ENCODE results near the gene MINDY4. TPM values are rescaled to one million over a fixed set of nuclear protein-coding genes. Genes with fewer than 3 reads are reported as not detected.

Gene MINDY4
- total and polyA plus RNA-seq, 2 of the 8 experiments (the other 6 are each of a cell fraction or from before 2014, with no cell fraction given): 1.3 to 3.6 TPM

DNA sequence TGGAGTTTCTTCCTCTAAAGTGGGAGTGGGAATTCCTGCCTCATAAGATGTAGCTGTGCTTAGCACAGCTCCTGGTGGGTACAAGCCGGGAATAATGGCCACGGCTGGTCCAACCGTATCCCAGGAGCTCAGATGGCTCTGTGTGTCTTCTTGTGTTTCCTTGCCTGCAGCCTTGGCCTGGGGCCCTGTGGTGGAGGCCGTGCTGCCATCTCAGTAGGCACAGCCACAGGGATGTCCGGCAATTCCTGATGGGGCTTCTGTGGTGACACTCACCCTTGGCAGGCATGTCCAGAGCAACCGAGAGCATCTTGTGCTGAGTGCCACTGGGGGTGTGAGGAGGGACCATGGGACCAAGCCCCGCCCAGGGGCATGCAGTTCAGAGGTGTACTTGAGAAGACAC lies 90.4 kb downstream of the MINDY4 start:
- FAIRE-seq: no peak
- H3K4me2 ChIP-seq (ENCODE audit: insufficient read depth in 1 of 2, low read depth in 2 of 2, low read length in 2 of 2): no peak overlapping the region
- no peak overlapping the region for H2BK5ac ChIP-seq (ENCODE audit: low read depth, low read length)
- no peak overlapping the region for H2BK15ac ChIP-seq (ENCODE audit: low read length)
- H3K9ac ChIP-seq (replicated peaks in 1 of 4; ENCODE audit: extremely low read depth in 1 of 4, low read depth in 3 of 4, low read length in 3 of 4): no peak overlapping the region
- H3K56ac ChIP-seq (replicated peaks; ENCODE audit: insufficient read length, low read depth, low read length): no peak overlapping the region
- no peak for DNase-seq (ENCODE audit: low read depth in 1 of 2, low spot score in 2 of 2)
- no peaks in the 10 kb centered on the region for H4K20me1 ChIP-seq (replicated peaks in 1 of 2; ENCODE audit: control insufficient read depth in 1 of 2, insufficient read depth in 2 of 2, low read length in 2 of 2)
- CTCF ChIA-PET (ENCODE audit: partially characterized antibody): interaction anchor here (0.6 to 2.2 kb wide), 9 partner anchors 9 to 107 kb away, joined by 3 to 5 read pairs (median 3); no protein-coding TSS in a partner anchor
- H3K14ac ChIP-seq (ENCODE audit: insufficient read length): no peak overlapping the region
- H2BK12ac ChIP-seq (ENCODE audit: low read depth, low read length): no peak overlapping the region
- H3K4me1 ChIP-seq (replicated peaks in 1 of 4; ENCODE audit: control insufficient read depth in 3 of 4, insufficient read depth in 4 of 4, low read length in 3 of 4): no peaks in the 10 kb centered on the region
- H3K79me2 ChIP-seq (ENCODE audit: control insufficient read depth in 1 of 2, insufficient read depth in 2 of 2, low read length in 2 of 2): no peaks in the 10 kb centered on the region
- no peak overlapping the region for H4K8ac ChIP-seq (ENCODE audit: extremely low read depth, insufficient read depth, low read length)
- no peaks in the 10 kb centered on the region for H3K27me3 ChIP-seq (replicated peaks in 1 of 4; ENCODE audit: control insufficient read depth in 3 of 4, extremely low read depth in 1 of 4, insufficient read depth in 3 of 4, low read length in 3 of 4)
- H4K5ac ChIP-seq (ENCODE audit: insufficient read length, low read depth, low read length): no peak overlapping the region
- no peaks in the 10 kb centered on the region for H3K23me2 ChIP-seq (ENCODE audit: low read depth, low read length)
- no peak overlapping the region for H2BK20ac ChIP-seq (ENCODE audit: low read length)
- no peak overlapping the region for H3K27ac ChIP-seq (ENCODE audit: low read depth, low read length)
- no peak overlapping the region for H2AK5ac ChIP-seq (ENCODE audit: low read depth, low read length)
- no peak for TF ChIP-seq TAF1 (IDR thresholded peaks at IDR 0.05; ENCODE audit: low read depth, low read length)
- TF ChIP-seq RAD21 (IDR thresholded peaks at IDR 0.05 in 1 of 2, conservative IDR thresholded peaks at IDR 0.05 in 1 of 2; ENCODE audit: low read depth in 2 of 2, low read length in 2 of 2): no peak
- TF ChIP-seq JUND (IDR thresholded peaks at IDR 0.05; ENCODE audit: low read length): no peak
- no peak for TF ChIP-seq HDAC6 (IDR thresholded peaks at IDR 0.05; ENCODE audit: low read depth, low read length)
- no peak for TF ChIP-seq MAFK (IDR thresholded peaks at IDR 0.05; ENCODE audit: low read depth, low read length)
- TF ChIP-seq RXRA (IDR thresholded peaks at IDR 0.05; ENCODE audit: insufficient read depth, low read depth, low read length): no peak
- TF ChIP-seq SRF (IDR thresholded peaks at IDR 0.05; ENCODE audit: low read depth, low read length): no peak
- TF ChIP-seq, protein P1, sequence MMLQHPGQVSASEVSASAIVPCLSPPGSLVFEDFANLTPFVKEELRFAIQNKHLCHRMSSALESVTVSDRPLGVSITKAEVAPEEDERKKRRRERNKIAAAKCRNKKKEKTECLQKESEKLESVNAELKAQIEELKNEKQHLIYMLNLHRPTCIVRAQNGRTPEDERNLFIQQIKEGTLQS (IDR thresholded peaks at IDR 0.05; ENCODE audit: insufficient read depth, low read depth, low read length): no peak
- no peak for TF ChIP-seq PHF8 (conservative IDR thresholded peaks at IDR 0.05; ENCODE audit: low read depth, low read length)
- no peak for TF ChIP-seq CHD1 (IDR thresholded peaks at IDR 0.05; ENCODE audit: low read depth, low read length)
- TF ChIP-seq SP4 (IDR thresholded peaks at IDR 0.05; ENCODE audit: low read length): no peak
- TF ChIP-seq JUN (IDR thresholded peaks at IDR 0.05; ENCODE audit: low read depth, low read length): no peak
- TF ChIP-seq SIN3A (conservative IDR thresholded peaks at IDR 0.05 in 1 of 2, IDR thresholded peaks at IDR 0.05 in 1 of 2; ENCODE audit: low read depth in 1 of 2, low read length in 2 of 2): no peak
- no peak overlapping the region for H3K23ac ChIP-seq (ENCODE audit: insufficient read length)
- H3K18ac ChIP-seq (ENCODE audit: extremely low read depth, low read length): no peak overlapping the region
- no peaks in the 10 kb centered on the region; the same call in 1 of the 2 replicates for H3K79me1 ChIP-seq (ENCODE audit: low read depth, low read length)
- H2BK120ac ChIP-seq (replicated peaks; ENCODE audit: low read depth, low read length): no peak overlapping the region
- H2AFZ ChIP-seq (ENCODE audit: low read length): no peak overlapping the region
- H3K4ac ChIP-seq (replicated peaks; ENCODE audit: insufficient read length, low read depth, low read length): no peak overlapping the region
- POLR2A ChIA-PET (ENCODE audit: partially characterized antibody): interaction anchor here (0.9 kb wide), 1 partner anchor 8 kb away, joined by 3 read pairs; no protein-coding TSS in a partner anchor
- H4K91ac ChIP-seq (replicated peaks; ENCODE audit: insufficient read length, low read length): no peak overlapping the region
- no peaks in the 10 kb centered on the region for H3K36me3 ChIP-seq (ENCODE audit: control insufficient read depth in 2 of 4, insufficient read depth in 4 of 4, low read length in 3 of 4)
- H3K4me3 ChIP-seq (ENCODE audit: extremely low read depth in 1 of 4, insufficient read depth in 2 of 4, low read depth in 3 of 4, low read length in 4 of 4): no peak overlapping the region
- H3K9me3 ChIP-seq (ENCODE audit: insufficient read depth in 2 of 2, low read depth in 1 of 2, low read length in 1 of 2): no peaks in the 10 kb centered on the region
- 84% methylated on average over 7 of the region's 7 CpGs; no CpG with 5 or more reads in 1 of the 2 experiments for WGBS, 2 experiments (ENCODE audit: extremely low coverage in 1 of 2, insufficient coverage in 1 of 2, insufficient read length in 1 of 2, insufficient replicate concordance in 2 of 2, low coverage in 1 of 2, low lambda C conversion rate in 2 of 2, missing lambda C conversion rate in 1 of 2)

Measured in H1 (cell line).